GM12878 (cell line): ENCODE measurements around the gene ADAM23. TPM values are rescaled to one million over a fixed set of nuclear protein-coding genes. Genes with fewer than 3 reads are reported as not detected.

Experiments
- DPF2 ChIP-seq: fragments of 450-650 bp; IDR thresholded peaks from 2 replicates; pipeline ENCODE4 v1.6.1; 2017; ENCODE audit warnings: mild to moderate bottlenecking
- EED ChIP-seq: sonication (generic); IDR thresholded peaks from 2 replicates; pipeline ENCODE4 v1.6.1; 2016; ENCODE audit warnings: antibody characterized with exemption, low read depth
- EP300 ChIP-seq, 2 experiments: fragments of 150-350 bp in 1 of 2; IDR thresholded peaks; 2 replicates each; pipeline ENCODE4 v1.6.1; 2011 to 2012; ENCODE audit warnings: low read depth in 2 of 2, low read length in 2 of 2, borderline replicate concordance in 1 of 2, improper control_type of control experiment in 1 of 2, inconsistent platforms in 1 of 2; ENCODE audit not compliant: control insufficient read depth in 1 of 2
- RELA ChIP-seq: fragments of 450-650 bp; IDR thresholded peaks from 2 replicates; pipeline ENCODE4 v1.8.0; 2014; ENCODE audit warnings: borderline replicate concordance; ENCODE audit not compliant: partially characterized antibody
- SMAD1 ChIP-seq: fragments of 450-650 bp; IDR thresholded peaks from 2 replicates; pipeline ENCODE4 v1.6.1; 2018; ENCODE audit warnings: mild to moderate bottlenecking, low read depth; ENCODE audit not compliant: partially characterized antibody
- TCF12 ChIP-seq: IDR thresholded peaks from 2 replicates; pipeline ENCODE4 v1.6.1; 2011; ENCODE audit warnings: low read depth, mild to moderate bottlenecking, low read length
- ZBED1 ChIP-seq: IDR thresholded peaks from 2 replicates; pipeline ENCODE4 v1.6.1; 2016; ENCODE audit warnings: borderline replicate concordance
- polyA plus RNA-seq, 11 experiments: library from polyadenylated mRNA; depleted of rRNA in 4 of 11; unstranded in 6 of 11; stranded (reverse) in 5 of 11; fragments of >200 nt; fragmentation: Nextera tagmentation in 4 of 11; fragmentation: Illumina TruSeq in 1 of 11; extraction: Ambion mirVana in 4 of 11; extraction: Trizol in 1 of 11; gene quantifications; 1 replicate in 1 of 11; 2 replicates in 10 of 11; pipeline versions ENCODE4 v1.2.1 to v1.2.3, GENCODE V29; 2011 to 2016; ENCODE audit warnings: inconsistent platforms in 2 of 11, missing spikeins in 2 of 11, low read depth in 1 of 11
- total RNA-seq, 4 experiments: library from RNA; depleted of rRNA in 3 of 4; stranded (reverse); fragments of >200 nt in 3 of 4; fragmentation: Illumina TruSeq in 1 of 4; extraction: Trizol in 1 of 4; gene quantifications; 2 replicates each; pipeline versions ENCODE4 v1.2.1 to v1.2.3, GENCODE V29; 2013 to 2021
- TF ChIP-seq, protein P1 (sequence below), 3 experiments: IDR thresholded peaks in 2 of 3; conservative IDR thresholded peaks in 1 of 3; 2 replicates each; pipeline ENCODE4 v1.5.1; 2011; ENCODE audit warnings: low read depth in 3 of 3, low read length in 3 of 3, mild to moderate bottlenecking in 3 of 3, control low read depth in 2 of 3, moderate library complexity in 2 of 3, inconsistent platforms in 1 of 3, mixed read lengths in 1 of 3; ENCODE audit not compliant: control insufficient read depth in 2 of 3, insufficient read depth in 1 of 3; ENCODE audit errors: extremely low read depth in 1 of 3
- TF ChIP-seq, protein P2 (sequence below): fragments of 450-650 bp; formaldehyde crosslinking; IDR thresholded peaks from 2 replicates; pipeline ENCODE4 v1.4.0; 2020; ENCODE audit warnings: mild to moderate bottlenecking, moderate library complexity
- TF ChIP-seq, protein P3 (sequence below): fragments of 450-650 bp; IDR thresholded peaks from 2 replicates; pipeline ENCODE4 v1.6.1; 2017; ENCODE audit warnings: mild to moderate bottlenecking

Gene ADAM23
- total and polyA plus RNA-seq, 10 of the 15 experiments (the other 5 are each of a cell fraction or from before 2014, with no cell fraction given) = 5.7 to 41.8 (median 15.6) TPM

DNA sequence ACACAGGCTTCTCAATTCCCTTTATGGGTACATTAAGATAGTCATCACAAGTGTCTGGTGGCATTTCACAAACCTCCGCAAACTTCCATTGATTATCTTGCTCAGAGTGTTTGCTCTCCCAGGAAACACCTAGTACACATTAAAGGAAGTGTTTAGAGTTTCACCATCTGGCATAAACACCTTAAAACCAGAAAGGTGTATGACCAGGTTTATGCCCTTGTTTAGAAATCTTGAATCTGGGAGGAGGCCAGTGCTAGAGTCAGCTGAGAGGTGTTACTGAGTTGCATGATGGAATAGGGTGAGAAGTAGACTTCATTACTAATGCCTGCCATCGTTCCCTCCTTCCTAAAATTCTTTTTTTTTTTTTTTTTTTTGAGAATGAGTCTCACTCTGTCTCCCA, 120.0 kb downstream of the ADAM23 start (continued):
- TF ChIP-seq, protein P1, sequence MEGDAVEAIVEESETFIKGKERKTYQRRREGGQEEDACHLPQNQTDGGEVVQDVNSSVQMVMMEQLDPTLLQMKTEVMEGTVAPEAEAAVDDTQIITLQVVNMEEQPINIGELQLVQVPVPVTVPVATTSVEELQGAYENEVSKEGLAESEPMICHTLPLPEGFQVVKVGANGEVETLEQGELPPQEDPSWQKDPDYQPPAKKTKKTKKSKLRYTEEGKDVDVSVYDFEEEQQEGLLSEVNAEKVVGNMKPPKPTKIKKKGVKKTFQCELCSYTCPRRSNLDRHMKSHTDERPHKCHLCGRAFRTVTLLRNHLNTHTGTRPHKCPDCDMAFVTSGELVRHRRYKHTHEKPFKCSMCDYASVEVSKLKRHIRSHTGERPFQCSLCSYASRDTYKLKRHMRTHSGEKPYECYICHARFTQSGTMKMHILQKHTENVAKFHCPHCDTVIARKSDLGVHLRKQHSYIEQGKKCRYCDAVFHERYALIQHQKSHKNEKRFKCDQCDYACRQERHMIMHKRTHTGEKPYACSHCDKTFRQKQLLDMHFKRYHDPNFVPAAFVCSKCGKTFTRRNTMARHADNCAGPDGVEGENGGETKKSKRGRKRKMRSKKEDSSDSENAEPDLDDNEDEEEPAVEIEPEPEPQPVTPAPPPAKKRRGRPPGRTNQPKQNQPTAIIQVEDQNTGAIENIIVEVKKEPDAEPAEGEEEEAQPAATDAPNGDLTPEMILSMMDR (IDR thresholded peaks at IDR 0.05 in 2 of 3, conservative IDR thresholded peaks at IDR 0.05 in 1 of 3; ENCODE audit: control insufficient read depth in 2 of 3, extremely low read depth in 1 of 3, insufficient read depth in 1 of 3, low read depth in 3 of 3, low read length in 3 of 3) = no peak
- no peak for TF ChIP-seq DPF2
- TF ChIP-seq RELA = no peak
- no peak for TF ChIP-seq EP300 (IDR thresholded peaks at IDR 0.05; ENCODE audit: borderline replicate concordance in 1 of 2, control insufficient read depth in 1 of 2, low read depth in 2 of 2, low read length in 2 of 2)
- no peak for TF ChIP-seq SMAD1
- no peak for TF ChIP-seq EED
- no peak for TF ChIP-seq ZBED1
- TF ChIP-seq, protein P2, sequence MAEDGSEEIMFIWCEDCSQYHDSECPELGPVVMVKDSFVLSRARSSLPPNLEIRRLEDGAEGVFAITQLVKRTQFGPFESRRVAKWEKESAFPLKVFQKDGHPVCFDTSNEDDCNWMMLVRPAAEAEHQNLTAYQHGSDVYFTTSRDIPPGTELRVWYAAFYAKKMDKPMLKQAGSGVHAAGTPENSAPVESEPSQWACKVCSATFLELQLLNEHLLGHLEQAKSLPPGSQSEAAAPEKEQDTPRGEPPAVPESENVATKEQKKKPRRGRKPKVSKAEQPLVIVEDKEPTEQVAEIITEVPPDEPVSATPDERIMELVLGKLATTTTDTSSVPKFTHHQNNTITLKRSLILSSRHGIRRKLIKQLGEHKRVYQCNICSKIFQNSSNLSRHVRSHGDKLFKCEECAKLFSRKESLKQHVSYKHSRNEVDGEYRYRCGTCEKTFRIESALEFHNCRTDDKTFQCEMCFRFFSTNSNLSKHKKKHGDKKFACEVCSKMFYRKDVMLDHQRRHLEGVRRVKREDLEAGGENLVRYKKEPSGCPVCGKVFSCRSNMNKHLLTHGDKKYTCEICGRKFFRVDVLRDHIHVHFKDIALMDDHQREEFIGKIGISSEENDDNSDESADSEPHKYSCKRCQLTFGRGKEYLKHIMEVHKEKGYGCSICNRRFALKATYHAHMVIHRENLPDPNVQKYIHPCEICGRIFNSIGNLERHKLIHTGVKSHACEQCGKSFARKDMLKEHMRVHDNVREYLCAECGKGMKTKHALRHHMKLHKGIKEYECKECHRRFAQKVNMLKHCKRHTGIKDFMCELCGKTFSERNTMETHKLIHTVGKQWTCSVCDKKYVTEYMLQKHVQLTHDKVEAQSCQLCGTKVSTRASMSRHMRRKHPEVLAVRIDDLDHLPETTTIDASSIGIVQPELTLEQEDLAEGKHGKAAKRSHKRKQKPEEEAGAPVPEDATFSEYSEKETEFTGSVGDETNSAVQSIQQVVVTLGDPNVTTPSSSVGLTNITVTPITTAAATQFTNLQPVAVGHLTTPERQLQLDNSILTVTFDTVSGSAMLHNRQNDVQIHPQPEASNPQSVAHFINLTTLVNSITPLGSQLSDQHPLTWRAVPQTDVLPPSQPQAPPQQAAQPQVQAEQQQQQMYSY (CRISPR knock-in tag) = no peak
- TF ChIP-seq, protein P3, sequence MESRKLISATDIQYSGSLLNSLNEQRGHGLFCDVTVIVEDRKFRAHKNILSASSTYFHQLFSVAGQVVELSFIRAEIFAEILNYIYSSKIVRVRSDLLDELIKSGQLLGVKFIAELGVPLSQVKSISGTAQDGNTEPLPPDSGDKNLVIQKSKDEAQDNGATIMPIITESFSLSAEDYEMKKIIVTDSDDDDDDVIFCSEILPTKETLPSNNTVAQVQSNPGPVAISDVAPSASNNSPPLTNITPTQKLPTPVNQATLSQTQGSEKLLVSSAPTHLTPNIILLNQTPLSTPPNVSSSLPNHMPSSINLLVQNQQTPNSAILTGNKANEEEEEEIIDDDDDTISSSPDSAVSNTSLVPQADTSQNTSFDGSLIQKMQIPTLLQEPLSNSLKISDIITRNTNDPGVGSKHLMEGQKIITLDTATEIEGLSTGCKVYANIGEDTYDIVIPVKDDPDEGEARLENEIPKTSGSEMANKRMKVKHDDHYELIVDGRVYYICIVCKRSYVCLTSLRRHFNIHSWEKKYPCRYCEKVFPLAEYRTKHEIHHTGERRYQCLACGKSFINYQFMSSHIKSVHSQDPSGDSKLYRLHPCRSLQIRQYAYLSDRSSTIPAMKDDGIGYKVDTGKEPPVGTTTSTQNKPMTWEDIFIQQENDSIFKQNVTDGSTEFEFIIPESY = no peak
- TF ChIP-seq TCF12 = no peak
